Measurements from ENCODE around the gene XAGE2. TPM values are rescaled to one million over a fixed set of nuclear protein-coding genes. Genes with fewer than 3 reads are reported as not detected.

XAGE2 gene
- total and polyA plus RNA-seq, 9 of the 15 experiments (the other 6 are each of a cell fraction or from before 2014, with no cell fraction given) = 0.14 to 0.36 (median 0.21) TPM; not detected in 6

DNA sequence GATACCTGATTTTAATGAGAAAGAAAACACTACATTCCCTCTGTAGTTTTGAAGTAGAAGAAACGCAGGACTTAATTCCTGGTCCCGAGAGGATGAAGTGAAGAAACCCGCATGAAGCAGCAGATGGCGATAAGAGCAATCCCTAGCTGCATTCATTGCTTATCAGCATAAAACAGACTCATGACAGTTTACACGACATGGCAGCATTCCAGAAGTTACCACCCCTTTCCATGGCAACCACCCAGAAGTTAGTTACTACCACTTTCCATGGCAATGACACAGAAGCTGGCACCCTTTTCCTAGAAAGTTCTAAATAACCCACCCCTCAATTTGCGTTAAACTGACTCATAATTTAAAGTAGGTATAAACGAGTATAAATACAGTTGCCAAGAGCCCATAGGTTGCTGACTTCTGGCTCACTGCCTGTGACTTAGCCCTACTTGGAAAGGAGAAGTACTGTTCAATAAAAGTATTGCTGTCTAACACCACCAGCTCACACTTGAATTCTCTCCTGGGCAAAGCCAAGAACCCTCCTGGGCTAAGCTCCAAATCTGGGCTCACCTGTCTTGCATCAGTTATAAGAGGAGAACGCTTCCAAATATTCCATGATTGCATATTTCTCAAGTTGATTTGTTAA, 5.5 kb upstream of the XAGE2 start:
- Histone ChIP-seq H2AFZ (ENCODE audit: low read depth, low read length) (peak overlapping the region; percentile 53), H3K9me1 (ENCODE audit: control insufficient read depth, insufficient read depth, low read length) (no peaks in the 10 kb centered on the region), H3K79me2 (ENCODE audit: control insufficient read depth, insufficient read depth, low read length) (no peaks in the 10 kb centered on the region), H3K36me3 (ENCODE audit: control insufficient read depth, insufficient read depth, low read length) (no peaks in the 10 kb centered on the region), H3K4me3 (no peak overlapping the region), H3K9me3 (replicated peaks; ENCODE audit: control insufficient read depth, insufficient read depth, low read depth, low read length) (no peaks in the 10 kb centered on the region), H3K4me2 (ENCODE audit: insufficient read depth, low read length) (peak overlapping the region; percentile 52), H3K27me3 (ENCODE audit: control insufficient read depth in 2 of 2, insufficient read depth in 2 of 2, low read length in 2 of 2) (no peaks in the 10 kb centered on the region), H3K9ac (ENCODE audit: insufficient read depth in 1 of 2, low read depth in 2 of 2, low read length in 2 of 2) (peak overlapping the region in 1 of 2 experiments; percentile 48; a peak in 2 of 4 replicates), H3K4me1 (replicated peaks in 1 of 2; ENCODE audit: control insufficient read depth in 2 of 2, insufficient read depth in 2 of 2, low read length in 2 of 2) (peaks cover 6 to 28% of the 10 kb centered on the region in 2 experiments; a peak in 4 of 5 replicates), H4K20me1 (replicated peaks; ENCODE audit: control insufficient read depth, insufficient read depth, low read length) (no peaks in the 10 kb centered on the region), H3K27ac (ENCODE audit: extremely low read depth, low read depth, low read length) (peak overlapping the region; percentile 77)
- intact Hi-C loops (cut with micrococcal nuclease) (no loop called here), in situ Hi-C loops (cut with MboI) (no loop called here)
- 4% methylated on average over 8 of the region's 8 CpGs for WGBS (ENCODE audit: insufficient coverage, low coverage, missing lambda C conversion rate)
- BruUV-seq (replicated peaks) = no TSS peak
- peak; percentile 63 to 84 (median 70) for DNase-seq (ENCODE audit: extremely low read depth in 1 of 4, low spot score in 3 of 4)
- peak; percentile 81 for ATAC-seq
- ChIA-PET POLR2A (no interaction called here), CTCF (ENCODE audit: low intra/inter-chr PET ratio) (no interaction called here)
- FAIRE-seq = peak; percentile 98
- TF ChIP-seq SRF (CRISPR knock-in tag; IDR thresholded peaks at IDR 0.05) (no peak), C11orf30 (IDR thresholded peaks at IDR 0.05; ENCODE audit: low read depth) (peak; percentile 63), CREM (IDR thresholded peaks at IDR 0.05; ENCODE audit: low read depth) (peak; percentile 51; the same call in 1 of the 2 replicates), HNRNPL (IDR thresholded peaks at IDR 0.05; ENCODE audit: low read depth, low read length) (no peak), BCL6 (CRISPR knock-in tag; IDR thresholded peaks at IDR 0.05) (no peak), RFX1 (IDR thresholded peaks at IDR 0.05) (peak; percentile 89), EP300 (IDR thresholded peaks at IDR 0.05; ENCODE audit: low read length) (peak; percentile 97), BRD9 (IDR thresholded peaks at IDR 0.05; ENCODE audit: low read depth, partially characterized antibody) (no peak), POLR3G (IDR thresholded peaks at IDR 0.05; ENCODE audit: extremely low read depth, insufficient read length, insufficient replicate concordance) (no peak), RFX7 (CRISPR knock-in tag; IDR thresholded peaks at IDR 0.05) (no peak), CBFB (CRISPR knock-in tag; IDR thresholded peaks at IDR 0.05) (no peak), MIER1 (IDR thresholded peaks at IDR 0.05; ENCODE audit: low read depth) (no peak), ETV5 (CRISPR knock-in tag; IDR thresholded peaks at IDR 0.05; ENCODE audit: low read depth) (no peak), TCFL5 (CRISPR knock-in tag; conservative IDR thresholded peaks at IDR 0.05) (no peak), ZNF217 (CRISPR knock-in tag; IDR thresholded peaks at IDR 0.05) (no peak)
- TF ChIP-seq, protein P1, sequence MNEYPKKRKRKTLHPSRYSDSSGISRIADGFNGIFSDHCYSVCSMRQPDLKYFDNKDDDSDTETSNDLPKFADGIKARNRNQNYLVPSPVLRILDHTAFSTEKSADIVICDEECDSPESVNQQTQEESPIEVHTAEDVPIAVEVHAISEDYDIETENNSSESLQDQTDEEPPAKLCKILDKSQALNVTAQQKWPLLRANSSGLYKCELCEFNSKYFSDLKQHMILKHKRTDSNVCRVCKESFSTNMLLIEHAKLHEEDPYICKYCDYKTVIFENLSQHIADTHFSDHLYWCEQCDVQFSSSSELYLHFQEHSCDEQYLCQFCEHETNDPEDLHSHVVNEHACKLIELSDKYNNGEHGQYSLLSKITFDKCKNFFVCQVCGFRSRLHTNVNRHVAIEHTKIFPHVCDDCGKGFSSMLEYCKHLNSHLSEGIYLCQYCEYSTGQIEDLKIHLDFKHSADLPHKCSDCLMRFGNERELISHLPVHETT (CRISPR knock-in tag; conservative IDR thresholded peaks at IDR 0.05 in 1 of 2, IDR thresholded peaks at IDR 0.05 in 1 of 2) = 0 out of 4 replicates have a peak, but pooled peaks of 1 of the 2 experiments have one; percentile 23
- TF ChIP-seq, protein P2, sequence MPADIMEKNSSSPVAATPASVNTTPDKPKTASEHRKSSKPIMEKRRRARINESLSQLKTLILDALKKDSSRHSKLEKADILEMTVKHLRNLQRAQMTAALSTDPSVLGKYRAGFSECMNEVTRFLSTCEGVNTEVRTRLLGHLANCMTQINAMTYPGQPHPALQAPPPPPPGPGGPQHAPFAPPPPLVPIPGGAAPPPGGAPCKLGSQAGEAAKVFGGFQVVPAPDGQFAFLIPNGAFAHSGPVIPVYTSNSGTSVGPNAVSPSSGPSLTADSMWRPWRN (IDR thresholded peaks at IDR 0.05; ENCODE audit: low read depth) = peak; percentile 30; the same call in 1 of the 2 replicates
- TF ChIP-seq, protein P3, sequence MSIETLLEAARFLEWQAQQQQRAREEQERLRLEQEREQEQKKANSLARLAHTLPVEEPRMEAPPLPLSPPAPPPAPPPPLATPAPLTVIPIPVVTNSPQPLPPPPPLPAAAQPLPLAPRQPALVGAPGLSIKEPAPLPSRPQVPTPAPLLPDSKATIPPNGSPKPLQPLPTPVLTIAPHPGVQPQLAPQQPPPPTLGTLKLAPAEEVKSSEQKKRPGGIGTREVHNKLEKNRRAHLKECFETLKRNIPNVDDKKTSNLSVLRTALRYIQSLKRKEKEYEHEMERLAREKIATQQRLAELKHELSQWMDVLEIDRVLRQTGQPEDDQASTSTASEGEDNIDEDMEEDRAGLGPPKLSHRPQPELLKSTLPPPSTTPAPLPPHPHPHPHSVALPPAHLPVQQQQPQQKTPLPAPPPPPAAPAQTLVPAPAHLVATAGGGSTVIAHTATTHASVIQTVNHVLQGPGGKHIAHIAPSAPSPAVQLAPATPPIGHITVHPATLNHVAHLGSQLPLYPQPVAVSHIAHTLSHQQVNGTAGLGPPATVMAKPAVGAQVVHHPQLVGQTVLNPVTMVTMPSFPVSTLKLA (conservative IDR thresholded peaks at IDR 0.05) = 0 out of 4 replicates have a peak, but pooled peaks of 1 of the 2 experiments have one; percentile 24
- TF ChIP-seq, protein P4, sequence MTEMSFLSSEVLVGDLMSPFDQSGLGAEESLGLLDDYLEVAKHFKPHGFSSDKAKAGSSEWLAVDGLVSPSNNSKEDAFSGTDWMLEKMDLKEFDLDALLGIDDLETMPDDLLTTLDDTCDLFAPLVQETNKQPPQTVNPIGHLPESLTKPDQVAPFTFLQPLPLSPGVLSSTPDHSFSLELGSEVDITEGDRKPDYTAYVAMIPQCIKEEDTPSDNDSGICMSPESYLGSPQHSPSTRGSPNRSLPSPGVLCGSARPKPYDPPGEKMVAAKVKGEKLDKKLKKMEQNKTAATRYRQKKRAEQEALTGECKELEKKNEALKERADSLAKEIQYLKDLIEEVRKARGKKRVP (CRISPR knock-in tag; IDR thresholded peaks at IDR 0.05) = no peak
